Measurements from ENCODE around the gene ABTB1.

ABTB1 gene

DNA sequence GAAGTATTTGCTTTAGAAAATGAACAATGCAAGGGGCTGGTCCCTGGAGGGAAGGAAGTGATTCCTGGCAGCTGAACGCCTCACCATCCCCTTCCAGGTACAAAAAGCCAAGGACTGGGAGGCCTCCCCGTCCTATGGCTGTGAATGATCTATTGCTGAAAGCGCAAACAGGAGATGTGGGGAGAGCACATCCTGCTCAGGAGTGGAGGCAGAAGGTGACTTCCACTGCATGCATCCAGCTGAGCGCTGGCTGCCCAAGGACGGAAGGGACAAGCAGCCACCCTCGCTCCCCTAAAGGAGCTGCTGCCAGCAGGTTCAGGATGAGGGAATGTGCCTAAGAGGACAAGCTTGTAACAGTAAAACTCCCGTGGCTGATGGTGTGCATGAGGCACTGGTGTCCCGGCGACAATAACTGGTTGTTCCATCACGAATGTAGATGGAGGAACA lies 41.4 kb downstream of the ABTB1 start (continued):
- TF ChIP-seq HOXD13 (CRISPR knock-in tag; IDR thresholded peaks at IDR 0.05; ENCODE audit: borderline replicate concordance) (no peak), ZNF473 (tag by site-specific recombination; IDR thresholded peaks at IDR 0.05) (no peak), ZNF394 (tag by site-specific recombination; IDR thresholded peaks at IDR 0.05; ENCODE audit: borderline replicate concordance) (no peak), ZNF24 (tag by site-specific recombination; IDR thresholded peaks at IDR 0.05) (no peak), ZNF423 (tag by site-specific recombination; IDR thresholded peaks at IDR 0.05) (no peak), ZNF658 (tag by site-specific recombination; IDR thresholded peaks at IDR 0.05) (no peak), ZNF521 (tag by site-specific recombination; IDR thresholded peaks at IDR 0.05) (no peak), ZNF248 (tag by site-specific recombination; IDR thresholded peaks at IDR 0.05) (no peak)

- H3K4me1 ChIP-seq (ENCODE audit: control insufficient read depth, insufficient read depth, low read length): no peaks in the 10 kb centered on the region
- no peaks in the 10 kb centered on the region for H3K36me3 ChIP-seq (ENCODE audit: control insufficient read depth in 2 of 2, insufficient read depth in 1 of 2, low read length in 2 of 2)
- H3K9me3 ChIP-seq (ENCODE audit: control insufficient read depth, insufficient read depth, low read depth, low read length): no peaks in the 10 kb centered on the region
- TF ChIP-seq ZNF132 (tag by site-specific recombination; IDR thresholded peaks at IDR 0.05; ENCODE audit: borderline replicate concordance) (no peak), ZNF37A (tag by site-specific recombination; IDR thresholded peaks at IDR 0.05) (no peak), ZNF341 (tag by site-specific recombination; IDR thresholded peaks at IDR 0.05; ENCODE audit: low read depth) (no peak), ZNF473 (tag by site-specific recombination; IDR thresholded peaks at IDR 0.05) (no peak), ZNF366 (tag by site-specific recombination; conservative IDR thresholded peaks at IDR 0.05) (no peak), EGR2 (tag by site-specific recombination; IDR thresholded peaks at IDR 0.05; ENCODE audit: low read depth) (no peak), ZNF169 (tag by site-specific recombination; IDR thresholded peaks at IDR 0.05) (no peak), PRDM1 (tag by site-specific recombination; IDR thresholded peaks at IDR 0.05) (no peak), BCL11A (tag by site-specific recombination; IDR thresholded peaks at IDR 0.05; ENCODE audit: low read depth) (no peak), ZNF416 (tag by site-specific recombination; IDR thresholded peaks at IDR 0.05) (no peak), ZNF664 (tag by site-specific recombination; IDR thresholded peaks at IDR 0.05) (no peak), ZNF266 (tag by site-specific recombination; IDR thresholded peaks at IDR 0.05; ENCODE audit: low read depth) (no peak)
- TF ChIP-seq, protein P1, sequence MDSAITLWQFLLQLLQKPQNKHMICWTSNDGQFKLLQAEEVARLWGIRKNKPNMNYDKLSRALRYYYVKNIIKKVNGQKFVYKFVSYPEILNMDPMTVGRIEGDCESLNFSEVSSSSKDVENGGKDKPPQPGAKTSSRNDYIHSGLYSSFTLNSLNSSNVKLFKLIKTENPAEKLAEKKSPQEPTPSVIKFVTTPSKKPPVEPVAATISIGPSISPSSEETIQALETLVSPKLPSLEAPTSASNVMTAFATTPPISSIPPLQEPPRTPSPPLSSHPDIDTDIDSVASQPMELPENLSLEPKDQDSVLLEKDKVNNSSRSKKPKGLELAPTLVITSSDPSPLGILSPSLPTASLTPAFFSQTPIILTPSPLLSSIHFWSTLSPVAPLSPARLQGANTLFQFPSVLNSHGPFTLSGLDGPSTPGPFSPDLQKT (IDR thresholded peaks at IDR 0.05; ENCODE audit: borderline replicate concordance, low read depth, low read length): no peak
- TF ChIP-seq, protein P2, sequence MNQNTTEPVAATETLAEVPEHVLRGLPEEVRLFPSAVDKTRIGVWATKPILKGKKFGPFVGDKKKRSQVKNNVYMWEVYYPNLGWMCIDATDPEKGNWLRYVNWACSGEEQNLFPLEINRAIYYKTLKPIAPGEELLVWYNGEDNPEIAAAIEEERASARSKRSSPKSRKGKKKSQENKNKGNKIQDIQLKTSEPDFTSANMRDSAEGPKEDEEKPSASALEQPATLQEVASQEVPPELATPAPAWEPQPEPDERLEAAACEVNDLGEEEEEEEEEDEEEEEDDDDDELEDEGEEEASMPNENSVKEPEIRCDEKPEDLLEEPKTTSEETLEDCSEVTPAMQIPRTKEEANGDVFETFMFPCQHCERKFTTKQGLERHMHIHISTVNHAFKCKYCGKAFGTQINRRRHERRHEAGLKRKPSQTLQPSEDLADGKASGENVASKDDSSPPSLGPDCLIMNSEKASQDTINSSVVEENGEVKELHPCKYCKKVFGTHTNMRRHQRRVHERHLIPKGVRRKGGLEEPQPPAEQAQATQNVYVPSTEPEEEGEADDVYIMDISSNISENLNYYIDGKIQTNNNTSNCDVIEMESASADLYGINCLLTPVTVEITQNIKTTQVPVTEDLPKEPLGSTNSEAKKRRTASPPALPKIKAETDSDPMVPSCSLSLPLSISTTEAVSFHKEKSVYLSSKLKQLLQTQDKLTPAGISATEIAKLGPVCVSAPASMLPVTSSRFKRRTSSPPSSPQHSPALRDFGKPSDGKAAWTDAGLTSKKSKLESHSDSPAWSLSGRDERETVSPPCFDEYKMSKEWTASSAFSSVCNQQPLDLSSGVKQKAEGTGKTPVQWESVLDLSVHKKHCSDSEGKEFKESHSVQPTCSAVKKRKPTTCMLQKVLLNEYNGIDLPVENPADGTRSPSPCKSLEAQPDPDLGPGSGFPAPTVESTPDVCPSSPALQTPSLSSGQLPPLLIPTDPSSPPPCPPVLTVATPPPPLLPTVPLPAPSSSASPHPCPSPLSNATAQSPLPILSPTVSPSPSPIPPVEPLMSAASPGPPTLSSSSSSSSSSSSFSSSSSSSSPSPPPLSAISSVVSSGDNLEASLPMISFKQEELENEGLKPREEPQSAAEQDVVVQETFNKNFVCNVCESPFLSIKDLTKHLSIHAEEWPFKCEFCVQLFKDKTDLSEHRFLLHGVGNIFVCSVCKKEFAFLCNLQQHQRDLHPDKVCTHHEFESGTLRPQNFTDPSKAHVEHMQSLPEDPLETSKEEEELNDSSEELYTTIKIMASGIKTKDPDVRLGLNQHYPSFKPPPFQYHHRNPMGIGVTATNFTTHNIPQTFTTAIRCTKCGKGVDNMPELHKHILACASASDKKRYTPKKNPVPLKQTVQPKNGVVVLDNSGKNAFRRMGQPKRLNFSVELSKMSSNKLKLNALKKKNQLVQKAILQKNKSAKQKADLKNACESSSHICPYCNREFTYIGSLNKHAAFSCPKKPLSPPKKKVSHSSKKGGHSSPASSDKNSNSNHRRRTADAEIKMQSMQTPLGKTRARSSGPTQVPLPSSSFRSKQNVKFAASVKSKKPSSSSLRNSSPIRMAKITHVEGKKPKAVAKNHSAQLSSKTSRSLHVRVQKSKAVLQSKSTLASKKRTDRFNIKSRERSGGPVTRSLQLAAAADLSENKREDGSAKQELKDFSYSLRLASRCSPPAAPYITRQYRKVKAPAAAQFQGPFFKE (tag by site-specific recombination; IDR thresholded peaks at IDR 0.05; ENCODE audit: borderline replicate concordance): no peak
- no peak overlapping the region for H3K27ac ChIP-seq (ENCODE audit: extremely low read depth, low read depth, low read length)
- ChIA-PET CTCF (no interaction called here), POLR2A (no interaction called here)
- no peak overlapping the region for H3K4me3 ChIP-seq (ENCODE audit: low read depth, low read length)
Measured at GRCh38 chr3:127714866-127715265, 42.1 kb downstream of the ABTB1 start.

Data from HEK293 (cell line).